GM10266 (cell line): ENCODE results near the gene NFASC.

Experiments
- DNase-seq: peaks from one replicate; pipeline ENCODE4 v3.0.0; 2012; ENCODE audit errors: extremely low spot score
- TF ChIP-seq, protein P1 (sequence below): IDR thresholded peaks from 2 replicates; pipeline ENCODE4 v1.5.1; 2012; ENCODE audit warnings: mild to moderate bottlenecking, low read depth; ENCODE audit not compliant: control insufficient read depth, insufficient read depth; ENCODE audit errors: missing control alignments

Gene NFASC

DNA sequence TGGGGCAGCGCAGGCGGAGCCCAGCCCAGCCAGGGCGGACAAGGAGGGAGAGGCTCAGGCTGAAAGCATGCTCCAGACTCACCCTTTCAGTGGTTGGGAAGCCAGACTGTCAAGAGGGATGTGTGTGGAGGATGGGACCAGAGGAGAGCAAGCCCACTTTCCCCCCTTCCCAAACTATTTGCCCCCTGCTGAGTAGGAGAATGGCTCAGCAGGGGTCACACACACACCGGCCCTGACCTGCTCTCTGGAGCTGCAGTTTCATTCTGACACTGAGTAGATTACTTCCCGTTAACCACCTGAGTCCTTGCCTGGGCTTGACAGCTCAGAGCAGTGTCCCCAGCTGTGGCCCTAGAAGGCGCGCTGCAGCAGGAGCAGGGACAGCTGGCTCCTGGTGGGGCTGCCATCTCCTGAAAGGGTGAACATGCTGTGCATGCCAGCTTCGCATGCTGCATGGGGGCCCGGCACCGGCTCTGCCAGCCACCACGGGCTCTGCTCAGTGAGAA is 120.7 kb downstream of the NFASC start:
- DNase-seq, result no peak
- TF ChIP-seq, protein P1, sequence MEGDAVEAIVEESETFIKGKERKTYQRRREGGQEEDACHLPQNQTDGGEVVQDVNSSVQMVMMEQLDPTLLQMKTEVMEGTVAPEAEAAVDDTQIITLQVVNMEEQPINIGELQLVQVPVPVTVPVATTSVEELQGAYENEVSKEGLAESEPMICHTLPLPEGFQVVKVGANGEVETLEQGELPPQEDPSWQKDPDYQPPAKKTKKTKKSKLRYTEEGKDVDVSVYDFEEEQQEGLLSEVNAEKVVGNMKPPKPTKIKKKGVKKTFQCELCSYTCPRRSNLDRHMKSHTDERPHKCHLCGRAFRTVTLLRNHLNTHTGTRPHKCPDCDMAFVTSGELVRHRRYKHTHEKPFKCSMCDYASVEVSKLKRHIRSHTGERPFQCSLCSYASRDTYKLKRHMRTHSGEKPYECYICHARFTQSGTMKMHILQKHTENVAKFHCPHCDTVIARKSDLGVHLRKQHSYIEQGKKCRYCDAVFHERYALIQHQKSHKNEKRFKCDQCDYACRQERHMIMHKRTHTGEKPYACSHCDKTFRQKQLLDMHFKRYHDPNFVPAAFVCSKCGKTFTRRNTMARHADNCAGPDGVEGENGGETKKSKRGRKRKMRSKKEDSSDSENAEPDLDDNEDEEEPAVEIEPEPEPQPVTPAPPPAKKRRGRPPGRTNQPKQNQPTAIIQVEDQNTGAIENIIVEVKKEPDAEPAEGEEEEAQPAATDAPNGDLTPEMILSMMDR, result no peak

DNA sequence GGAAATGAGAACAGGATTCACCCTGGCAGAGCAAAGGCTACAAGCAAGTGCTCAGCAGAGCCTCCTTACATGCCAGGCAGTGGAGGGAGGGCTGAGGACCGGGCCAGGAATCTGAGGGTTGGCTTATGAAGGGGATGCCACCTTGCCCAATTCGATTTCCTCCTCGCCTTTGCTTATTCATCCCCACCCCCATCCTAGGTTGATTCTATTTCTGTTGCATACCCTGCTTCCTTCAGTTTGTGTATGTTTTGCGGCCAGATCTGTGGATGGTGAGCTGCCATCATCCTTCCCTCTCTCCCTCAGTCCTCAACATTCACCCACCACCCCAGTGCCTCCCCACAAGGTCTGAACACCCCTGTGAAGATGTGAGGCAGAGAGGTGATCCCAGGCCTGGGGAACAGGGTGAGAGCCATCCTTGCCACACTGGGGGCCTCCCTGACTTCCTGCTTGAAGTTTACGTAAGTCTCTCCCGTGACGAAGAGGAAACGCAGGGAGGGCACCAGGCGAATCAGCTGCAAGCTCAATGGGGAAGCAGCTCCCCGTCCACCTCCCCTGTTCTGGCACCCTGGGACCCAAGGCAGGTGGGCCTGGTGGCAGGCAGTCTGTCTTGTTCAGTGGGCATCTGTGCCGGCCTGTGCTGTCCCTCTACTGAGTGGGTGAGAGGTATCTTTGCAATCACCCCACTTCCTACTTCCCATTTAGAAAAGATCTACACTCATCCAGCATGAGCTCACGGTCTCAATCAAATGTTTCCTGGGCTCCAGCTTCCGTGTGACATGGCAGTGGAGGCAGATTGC is 121.7 kb downstream of the NFASC start:
- DNase-seq, result no peak
- TF ChIP-seq, protein P1, result no peak

DNA sequence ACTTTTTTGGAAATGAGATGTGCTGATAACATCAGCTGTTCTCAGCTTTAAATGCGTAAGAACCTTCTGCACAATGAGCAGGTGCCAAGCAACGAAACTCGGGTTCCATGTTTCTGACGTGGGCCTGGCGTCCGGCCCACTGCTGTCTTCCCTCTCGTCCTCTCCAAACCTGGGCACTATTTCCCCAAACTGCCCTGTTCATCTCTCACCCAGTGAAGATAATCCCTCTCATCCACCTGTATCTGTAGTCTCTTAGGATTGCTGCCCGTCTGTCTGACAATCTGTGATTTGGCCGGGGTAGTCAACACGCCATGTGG is 122.3 kb downstream of the NFASC start:
- DNase-seq, result no peak
- TF ChIP-seq, protein P1, result no peak

DNA sequence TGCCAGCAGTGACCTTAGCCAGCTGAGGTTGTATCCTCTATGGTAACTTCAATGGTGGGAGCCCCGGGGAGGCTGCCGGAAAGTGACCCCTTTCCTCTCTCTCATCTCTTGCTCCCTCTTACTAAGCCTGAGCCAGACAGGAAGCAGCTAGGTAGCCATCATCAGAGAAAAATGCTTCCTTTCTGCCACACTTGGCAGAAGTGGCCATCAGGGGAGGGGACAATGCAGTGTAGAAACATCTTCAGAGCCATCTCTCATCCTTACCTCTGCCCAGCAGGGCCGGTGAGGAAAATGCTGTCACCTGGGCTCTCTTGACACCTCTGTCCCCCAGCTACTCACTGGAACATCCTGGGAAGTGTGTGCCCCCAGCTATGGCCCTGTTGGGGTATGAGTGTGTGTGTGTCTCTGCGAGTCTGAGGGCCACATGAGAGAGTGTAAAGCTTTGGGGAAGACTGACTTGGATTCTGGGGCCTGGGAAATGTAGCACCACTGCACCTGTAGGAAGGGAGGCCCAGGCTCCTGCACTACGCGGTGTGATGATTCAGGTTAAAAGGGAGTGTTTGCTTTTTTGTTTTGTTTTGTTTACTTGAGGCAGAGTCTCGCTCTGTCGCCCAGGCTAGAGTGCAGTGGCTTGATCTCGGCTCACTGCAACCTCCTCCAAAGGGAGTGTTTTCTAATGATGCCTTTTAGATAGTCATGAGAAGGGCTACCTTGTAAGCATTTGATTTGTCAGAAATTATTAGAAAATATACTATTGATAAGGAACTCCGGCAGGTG is 123.6 kb downstream of the NFASC start:
- TF ChIP-seq, protein P1, result no peak
- no peak for DNase-seq

DNA sequence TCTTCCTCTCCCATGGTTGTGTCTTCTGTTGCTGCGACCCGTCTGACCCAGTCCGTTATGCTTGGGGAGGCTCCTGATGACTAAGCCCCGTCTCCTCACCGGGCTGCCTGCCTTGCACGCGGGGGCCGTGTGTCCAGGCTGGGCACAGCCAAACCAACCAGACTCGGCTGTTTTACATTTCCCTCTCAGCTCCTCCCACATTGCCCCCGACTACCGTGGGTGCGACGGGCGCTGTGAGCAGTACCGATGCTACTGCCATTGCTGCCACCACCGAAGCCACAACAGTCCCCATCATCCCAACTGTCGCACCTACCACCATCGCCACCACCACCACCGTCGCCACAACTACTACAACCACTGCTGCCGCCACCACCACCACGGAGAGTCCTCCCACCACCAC is 126.3 kb downstream of the NFASC start:
- TF ChIP-seq, protein P1, result no peak
- no peak for DNase-seq

DNA sequence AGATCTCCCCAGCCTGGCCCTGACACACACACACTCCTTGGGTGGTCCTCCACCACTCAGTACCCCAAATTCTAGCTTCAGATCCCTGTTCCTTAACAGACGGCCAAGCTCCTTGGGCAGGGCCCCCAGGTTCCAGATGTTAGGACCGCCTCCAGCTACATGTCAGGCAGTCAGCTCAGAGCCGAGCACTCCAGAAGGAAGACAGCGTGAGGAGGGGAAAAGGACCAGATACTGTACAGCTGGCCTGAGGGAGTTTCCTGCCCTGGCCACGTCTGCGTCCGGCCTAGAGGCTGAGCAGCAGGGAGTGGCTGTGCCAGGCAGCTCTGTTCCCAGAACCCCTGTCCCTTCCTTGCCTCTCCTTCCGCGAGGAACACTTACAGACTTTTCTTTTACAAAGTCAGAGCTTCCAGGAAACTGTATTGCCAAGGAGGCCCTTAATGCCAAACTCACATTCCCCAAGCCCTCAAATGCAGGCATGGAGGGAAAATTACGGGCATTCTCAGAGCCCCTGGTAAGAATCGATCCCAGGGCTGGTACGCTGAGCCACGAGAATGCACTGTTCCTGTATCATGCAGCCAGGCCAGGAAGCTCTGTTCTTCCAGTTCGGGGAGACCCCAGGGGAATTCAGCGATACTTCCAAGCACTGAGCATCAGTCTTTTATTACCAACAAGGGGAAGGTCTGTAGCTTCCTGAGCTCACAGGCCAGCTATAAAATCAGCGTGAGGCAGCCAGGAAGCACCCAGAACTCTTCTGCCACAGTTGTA is 127.1 kb downstream of the NFASC start:
- TF ChIP-seq, protein P1, result no peak
- DNase-seq, result no peak
